ENCODE data around the gene LEF1. TPM values are rescaled to one million over a fixed set of nuclear protein-coding genes. Genes with fewer than 3 reads are reported as not detected.

The LEF1 gene
- total and polyA plus RNA-seq, 2 of the 8 experiments (the other 6 are each of a cell fraction or from before 2014, with no cell fraction given), result 2.6 to 5.2 TPM

DNA sequence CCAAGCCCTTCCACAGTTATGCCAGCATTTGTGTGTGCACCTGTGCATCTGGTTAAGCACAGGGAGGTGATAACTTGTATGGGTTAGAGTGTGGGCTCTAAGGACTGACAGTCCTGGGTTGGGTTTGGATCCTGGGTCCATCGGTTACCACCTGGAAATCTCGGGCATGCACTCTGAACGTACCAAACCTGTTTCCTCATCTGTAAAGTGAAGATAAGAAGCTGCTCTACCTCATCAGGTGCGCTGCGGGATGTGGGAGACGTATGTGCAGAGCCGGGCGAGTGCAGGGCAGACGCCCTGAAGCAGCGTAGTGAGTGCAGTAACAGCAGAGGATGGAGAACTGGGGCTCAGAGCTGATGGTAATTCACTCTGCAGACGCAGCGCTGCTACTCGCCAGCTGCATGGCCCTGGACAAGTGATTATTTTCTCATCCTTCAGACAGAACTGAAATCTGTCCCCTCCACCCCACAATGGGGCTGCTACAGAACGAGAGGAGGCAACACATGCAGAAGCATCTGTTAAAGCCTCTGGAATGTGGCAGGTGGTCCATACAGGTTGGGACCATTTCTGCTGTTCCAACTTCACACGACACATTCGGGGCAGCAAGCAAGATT lies 114.6 kb downstream of the LEF1 start (continued):
- TF ChIP-seq, protein P1, sequence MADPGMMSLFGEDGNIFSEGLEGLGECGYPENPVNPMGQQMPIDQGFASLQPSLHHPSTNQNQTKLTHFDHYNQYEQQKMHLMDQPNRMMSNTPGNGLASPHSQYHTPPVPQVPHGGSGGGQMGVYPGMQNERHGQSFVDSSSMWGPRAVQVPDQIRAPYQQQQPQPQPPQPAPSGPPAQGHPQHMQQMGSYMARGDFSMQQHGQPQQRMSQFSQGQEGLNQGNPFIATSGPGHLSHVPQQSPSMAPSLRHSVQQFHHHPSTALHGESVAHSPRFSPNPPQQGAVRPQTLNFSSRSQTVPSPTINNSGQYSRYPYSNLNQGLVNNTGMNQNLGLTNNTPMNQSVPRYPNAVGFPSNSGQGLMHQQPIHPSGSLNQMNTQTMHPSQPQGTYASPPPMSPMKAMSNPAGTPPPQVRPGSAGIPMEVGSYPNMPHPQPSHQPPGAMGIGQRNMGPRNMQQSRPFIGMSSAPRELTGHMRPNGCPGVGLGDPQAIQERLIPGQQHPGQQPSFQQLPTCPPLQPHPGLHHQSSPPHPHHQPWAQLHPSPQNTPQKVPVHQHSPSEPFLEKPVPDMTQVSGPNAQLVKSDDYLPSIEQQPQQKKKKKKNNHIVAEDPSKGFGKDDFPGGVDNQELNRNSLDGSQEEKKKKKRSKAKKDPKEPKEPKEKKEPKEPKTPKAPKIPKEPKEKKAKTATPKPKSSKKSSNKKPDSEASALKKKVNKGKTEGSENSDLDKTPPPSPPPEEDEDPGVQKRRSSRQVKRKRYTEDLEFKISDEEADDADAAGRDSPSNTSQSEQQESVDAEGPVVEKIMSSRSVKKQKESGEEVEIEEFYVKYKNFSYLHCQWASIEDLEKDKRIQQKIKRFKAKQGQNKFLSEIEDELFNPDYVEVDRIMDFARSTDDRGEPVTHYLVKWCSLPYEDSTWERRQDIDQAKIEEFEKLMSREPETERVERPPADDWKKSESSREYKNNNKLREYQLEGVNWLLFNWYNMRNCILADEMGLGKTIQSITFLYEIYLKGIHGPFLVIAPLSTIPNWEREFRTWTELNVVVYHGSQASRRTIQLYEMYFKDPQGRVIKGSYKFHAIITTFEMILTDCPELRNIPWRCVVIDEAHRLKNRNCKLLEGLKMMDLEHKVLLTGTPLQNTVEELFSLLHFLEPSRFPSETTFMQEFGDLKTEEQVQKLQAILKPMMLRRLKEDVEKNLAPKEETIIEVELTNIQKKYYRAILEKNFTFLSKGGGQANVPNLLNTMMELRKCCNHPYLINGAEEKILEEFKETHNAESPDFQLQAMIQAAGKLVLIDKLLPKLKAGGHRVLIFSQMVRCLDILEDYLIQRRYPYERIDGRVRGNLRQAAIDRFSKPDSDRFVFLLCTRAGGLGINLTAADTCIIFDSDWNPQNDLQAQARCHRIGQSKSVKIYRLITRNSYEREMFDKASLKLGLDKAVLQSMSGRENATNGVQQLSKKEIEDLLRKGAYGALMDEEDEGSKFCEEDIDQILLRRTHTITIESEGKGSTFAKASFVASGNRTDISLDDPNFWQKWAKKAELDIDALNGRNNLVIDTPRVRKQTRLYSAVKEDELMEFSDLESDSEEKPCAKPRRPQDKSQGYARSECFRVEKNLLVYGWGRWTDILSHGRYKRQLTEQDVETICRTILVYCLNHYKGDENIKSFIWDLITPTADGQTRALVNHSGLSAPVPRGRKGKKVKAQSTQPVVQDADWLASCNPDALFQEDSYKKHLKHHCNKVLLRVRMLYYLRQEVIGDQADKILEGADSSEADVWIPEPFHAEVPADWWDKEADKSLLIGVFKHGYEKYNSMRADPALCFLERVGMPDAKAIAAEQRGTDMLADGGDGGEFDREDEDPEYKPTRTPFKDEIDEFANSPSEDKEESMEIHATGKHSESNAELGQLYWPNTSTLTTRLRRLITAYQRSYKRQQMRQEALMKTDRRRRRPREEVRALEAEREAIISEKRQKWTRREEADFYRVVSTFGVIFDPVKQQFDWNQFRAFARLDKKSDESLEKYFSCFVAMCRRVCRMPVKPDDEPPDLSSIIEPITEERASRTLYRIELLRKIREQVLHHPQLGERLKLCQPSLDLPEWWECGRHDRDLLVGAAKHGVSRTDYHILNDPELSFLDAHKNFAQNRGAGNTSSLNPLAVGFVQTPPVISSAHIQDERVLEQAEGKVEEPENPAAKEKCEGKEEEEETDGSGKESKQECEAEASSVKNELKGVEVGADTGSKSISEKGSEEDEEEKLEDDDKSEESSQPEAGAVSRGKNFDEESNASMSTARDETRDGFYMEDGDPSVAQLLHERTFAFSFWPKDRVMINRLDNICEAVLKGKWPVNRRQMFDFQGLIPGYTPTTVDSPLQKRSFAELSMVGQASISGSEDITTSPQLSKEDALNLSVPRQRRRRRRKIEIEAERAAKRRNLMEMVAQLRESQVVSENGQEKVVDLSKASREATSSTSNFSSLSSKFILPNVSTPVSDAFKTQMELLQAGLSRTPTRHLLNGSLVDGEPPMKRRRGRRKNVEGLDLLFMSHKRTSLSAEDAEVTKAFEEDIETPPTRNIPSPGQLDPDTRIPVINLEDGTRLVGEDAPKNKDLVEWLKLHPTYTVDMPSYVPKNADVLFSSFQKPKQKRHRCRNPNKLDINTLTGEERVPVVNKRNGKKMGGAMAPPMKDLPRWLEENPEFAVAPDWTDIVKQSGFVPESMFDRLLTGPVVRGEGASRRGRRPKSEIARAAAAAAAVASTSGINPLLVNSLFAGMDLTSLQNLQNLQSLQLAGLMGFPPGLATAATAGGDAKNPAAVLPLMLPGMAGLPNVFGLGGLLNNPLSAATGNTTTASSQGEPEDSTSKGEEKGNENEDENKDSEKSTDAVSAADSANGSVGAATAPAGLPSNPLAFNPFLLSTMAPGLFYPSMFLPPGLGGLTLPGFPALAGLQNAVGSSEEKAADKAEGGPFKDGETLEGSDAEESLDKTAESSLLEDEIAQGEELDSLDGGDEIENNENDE (IDR thresholded peaks at IDR 0.05; ENCODE audit: insufficient replicate concordance, low read length), result no peak
- TF ChIP-seq KDM4A (IDR thresholded peaks at IDR 0.05; ENCODE audit: low read depth, low read length, severe bottlenecking) (no peak), BCL11A (IDR thresholded peaks at IDR 0.05; ENCODE audit: low read depth in 2 of 2, low read length in 2 of 2) (no peak)

All from H1 (cell line).